ENCODE measurements around the gene KAT14.

The KAT14 gene

GRCh38 chr20:18133962-18134361, 3.7 kb upstream of the KAT14 start:
- in situ Hi-C loops (cut with HindIII; ENCODE audit: low sequenced_read_pairs) = no loop called here
- no peak overlapping the region for H3K4me3 ChIP-seq (ENCODE audit: low read depth, low read length)
- DNase-seq (ENCODE audit: low read depth) = no peak
- no peak for TF ChIP-seq CTCF (IDR thresholded peaks at IDR 0.05; ENCODE audit: low read depth, low read length, missing control alignments)

GRCh38 chr20:18138266-18138582, 561 bp downstream of the KAT14 start:
- in situ Hi-C loops (cut with HindIII; ENCODE audit: low sequenced_read_pairs) = no loop called here
- H3K4me3 ChIP-seq (ENCODE audit: low read depth, low read length) = peak overlapping the region; percentile 84
- TF ChIP-seq CTCF (IDR thresholded peaks at IDR 0.05; ENCODE audit: low read depth, low read length, missing control alignments) = no peak
- no peak for DNase-seq (ENCODE audit: low read depth)

- in situ Hi-C loops (cut with HindIII; ENCODE audit: low sequenced_read_pairs) = no loop called here
- no peak for DNase-seq (ENCODE audit: low read depth)
Observed at GRCh38 chr20:18138639-18139583, 1.2 kb downstream of the KAT14 start.

GRCh38 chr20:18139832-18140231, 2.2 kb downstream of the KAT14 start:
- DNase-seq (ENCODE audit: low read depth) = no peak
- H3K4me3 ChIP-seq (ENCODE audit: low read depth, low read length) = no peak overlapping the region
- TF ChIP-seq CTCF (IDR thresholded peaks at IDR 0.05; ENCODE audit: low read depth, low read length, missing control alignments) = no peak
- in situ Hi-C loops (cut with HindIII; ENCODE audit: low sequenced_read_pairs) = no loop called here

More at GRCh38 chr20:18138639-18139583, 1.2 kb downstream of the KAT14 start:
- H3K4me3 ChIP-seq (ENCODE audit: low read depth, low read length) = peak overlapping the region; percentile 84
- no peak for TF ChIP-seq CTCF (IDR thresholded peaks at IDR 0.05; ENCODE audit: low read depth, low read length, missing control alignments)

GRCh38 chr20:18144541-18145099, 7.0 kb downstream of the KAT14 start:
- no peak for DNase-seq (ENCODE audit: low read depth)
- TF ChIP-seq CTCF (IDR thresholded peaks at IDR 0.05; ENCODE audit: low read depth, low read length, missing control alignments) = no peak
- in situ Hi-C loops (cut with HindIII; ENCODE audit: low sequenced_read_pairs) = no loop called here
- no peak overlapping the region for H3K4me3 ChIP-seq (ENCODE audit: low read depth, low read length)

GRCh38 chr20:18154342-18154741, 16.7 kb downstream of the KAT14 start:
- in situ Hi-C loops (cut with HindIII; ENCODE audit: low sequenced_read_pairs) = no loop called here
- TF ChIP-seq CTCF (IDR thresholded peaks at IDR 0.05; ENCODE audit: low read depth, low read length, missing control alignments) = no peak
- no peak overlapping the region for H3K4me3 ChIP-seq (ENCODE audit: low read depth, low read length)
- DNase-seq (ENCODE audit: low read depth) = no peak
